A549 (cell line): Measurements from ENCODE around the gene ADAMTS16. TPM values are rescaled to one million over a fixed set of nuclear protein-coding genes. Genes with fewer than 3 reads are reported as not detected.

Experiments used
- ATAC-seq, 2 experiments: fragments of 200-7000 bp in 1 of 2; fragments of >200 bp in 1 of 2; cut with Nextera tagmentation in 1 of 2; cut with Tn5 transposase in 1 of 2; 3 replicates each; pipeline versions ENCODE4 v1.8.0 to v1.9.1; 2018 to 2020; ENCODE audit warnings: mild to moderate bottlenecking in 1 of 2, moderate library complexity in 1 of 2
- CTCF ChIA-PET: fragments of 300-600 bp; sonication (Branson Sonifier 250); formaldehyde crosslinking; extraction: SDS; loops from one replicate; lab custom pipeline; 2021; ENCODE audit warnings: antibody characterized with exemption, inconsistent platforms; lab: Yijun Ruan, JAX
- POLR2A ChIA-PET: fragments of 350-600 bp; formaldehyde crosslinking; extraction: SDS; loops from one replicate; lab custom pipeline; 2021; ENCODE audit warnings: antibody characterized with exemption, inconsistent platforms; lab: Yijun Ruan, JAX
- DNase-seq, 2 experiments: peaks; one replicate each; pipeline versions ENCODE4 v3.0.0 to v3.0.0-alpha.2; 2011 to 2016; ENCODE audit warnings: low read depth in 1 of 2, low spot score in 1 of 2
- FAIRE-seq: peaks from 2 replicates; lab custom pipeline; 2011; peaks lifted over from hg19 to GRCh38; lab: Jason Lieb, UNC
- H3K27ac ChIP-seq, 2 experiments: fragments of >200 bp; sonication (Bioruptor Twin); formaldehyde crosslinking; 3 replicates each; pipeline ENCODE4 v1.5.1; 2016 to 2017
- H3K4me1 ChIP-seq: fragments of >200 bp; sonication (Bioruptor Twin); formaldehyde crosslinking; 3 replicates; pipeline ENCODE4 v1.6.1; 2016
- H3K4me2 ChIP-seq: fragments of >200 bp; sonication (Bioruptor Twin); formaldehyde crosslinking; 3 replicates; pipeline ENCODE4 v1.6.1; 2016
- H3K4me3 ChIP-seq: fragments of >200 bp; sonication (Bioruptor Twin); formaldehyde crosslinking; 3 replicates; pipeline ENCODE4 v1.5.1; 2016
- H3K9me3 ChIP-seq: fragments of >200 bp; sonication (Bioruptor Twin); formaldehyde crosslinking; 3 replicates; pipeline ENCODE4 v1.6.1; 2016
- CBX8 ChIP-seq: fragments of 200-600 bp; sonication (generic); IDR thresholded peaks from 2 replicates; pipeline ENCODE4 v1.6.1; 2016
- CHD2 ChIP-seq: fragments of 150-350 bp; IDR thresholded peaks from 2 replicates; pipeline ENCODE4 v1.6.1; 2014; ENCODE audit warnings: low read length; ENCODE audit not compliant: partially characterized antibody
- CHD4 ChIP-seq: fragments of 200-600 bp; sonication (generic); IDR thresholded peaks from 2 replicates; pipeline ENCODE4 v1.6.1; 2016; ENCODE audit warnings: antibody characterized with exemption, mild to moderate bottlenecking, borderline replicate concordance
- EP300 ChIP-seq, 2 experiments: fragments of >200 bp; sonication (Bioruptor Twin); formaldehyde crosslinking; IDR thresholded peaks; 2 replicates in 1 of 2; 3 replicates in 1 of 2; pipeline ENCODE4 v1.6.1; 2016 to 2017
- ESRRA ChIP-seq: fragments of 150-350 bp; IDR thresholded peaks from 2 replicates; pipeline ENCODE4 v1.6.1; 2014; ENCODE audit warnings: mild to moderate bottlenecking, low read length, borderline replicate concordance
- FOSB ChIP-seq: fragments of 250-450 bp; sonication (Bioruptor Pico); IDR thresholded peaks from 2 replicates; pipeline ENCODE4 v1.5.0; 2020; ENCODE audit warnings: mild to moderate bottlenecking, moderate library complexity
- GATA3 ChIP-seq: IDR thresholded peaks from 2 replicates; pipeline ENCODE4 v1.6.1; 2012; ENCODE audit warnings: borderline replicate concordance
- HOXB5 ChIP-seq: fragments of 250-450 bp; sonication (Bioruptor Pico); IDR thresholded peaks from 2 replicates; pipeline ENCODE4 v1.5.0; 2020; ENCODE audit warnings: mild to moderate bottlenecking, moderate library complexity
- JUNB ChIP-seq: fragments of >200 bp; sonication (Bioruptor Twin); formaldehyde crosslinking; IDR thresholded peaks from 2 replicates; pipeline ENCODE4 v1.6.1; 2016
- KDM5A ChIP-seq: fragments of 200-600 bp; sonication (generic); IDR thresholded peaks from 2 replicates; pipeline ENCODE4 v1.6.1; 2016; ENCODE audit warnings: antibody characterized with exemption, mild to moderate bottlenecking
- MYC ChIP-seq: IDR thresholded peaks from 2 replicates; pipeline ENCODE4 v1.6.1; 2012; ENCODE audit warnings: mild to moderate bottlenecking, inconsistent platforms, low read length, improper control_type of control experiment, borderline replicate concordance
- NFE2L2 ChIP-seq: fragments of 150-350 bp; conservative IDR thresholded peaks from 2 replicates; pipeline ENCODE4 v1.6.1; 2014; ENCODE audit warnings: low read length
- NR3C1 ChIP-seq: fragments of >200 bp; sonication (Bioruptor Twin); formaldehyde crosslinking; IDR thresholded peaks from 3 replicates; pipeline ENCODE4 v1.6.1; 2017
- PHF8 ChIP-seq: fragments of 200-600 bp; sonication (generic); IDR thresholded peaks from 2 replicates; pipeline ENCODE4 v1.6.1; 2016; ENCODE audit warnings: low read depth, mild to moderate bottlenecking, antibody characterized with exemption, moderate library complexity, borderline replicate concordance
- POLR2AphosphoS2 ChIP-seq: conservative IDR thresholded peaks from 2 replicates; pipeline ENCODE4 v1.6.1; 2012; ENCODE audit warnings: low read length, improper control_type of control experiment, inconsistent platforms
- RFX5 ChIP-seq: fragments of 450-650 bp; IDR thresholded peaks from 2 replicates; pipeline ENCODE4 v1.7.1; 2014; ENCODE audit warnings: antibody characterized with exemption, mild to moderate bottlenecking, moderate library complexity
- RNF2 ChIP-seq: fragments of 200-600 bp; sonication (generic); IDR thresholded peaks from 2 replicates; pipeline ENCODE4 v1.6.1; 2016; ENCODE audit warnings: low read depth, mild to moderate bottlenecking, antibody characterized with exemption, moderate library complexity, borderline replicate concordance
- SREBF2 ChIP-seq: fragments of 450-650 bp; IDR thresholded peaks from 2 replicates; pipeline ENCODE4 v1.6.1; 2014; ENCODE audit warnings: mild to moderate bottlenecking, moderate library complexity
- TFCP2L1 ChIP-seq: fragments of 250-450 bp; sonication (Bioruptor Pico); IDR thresholded peaks from 2 replicates; pipeline ENCODE4 v1.5.0; 2021; ENCODE audit warnings: mild to moderate bottlenecking
- ZC3H11A ChIP-seq: fragments of 450-650 bp; IDR thresholded peaks from 2 replicates; pipeline ENCODE4 v1.6.1; 2014; ENCODE audit warnings: antibody characterized with exemption, mild to moderate bottlenecking
- WGBS: methylation state at CpG from one replicate; pipeline ENCODE4 v1.1.6; 2017; ENCODE audit errors: missing lambda C conversion rate; 5-methylcytosine and 5-hydroxymethylcytosine counted together
- polyA plus RNA-seq, 4 experiments: library from polyadenylated mRNA; depleted of rRNA in 3 of 4; stranded (reverse); fragments of >200 nt; fragmentation: RNase III in 1 of 4; extraction: RNeasy Plus Mini Kit Qiagen cat#74134 plus additional on column Dnase treatment in 1 of 4; gene quantifications; 2 replicates in 3 of 4; 3 replicates in 1 of 4; pipeline ENCODE4 v1.2.3, GENCODE V29; 2011 to 2017
- TF ChIP-seq, protein P1 (sequence below): fragments of >200 bp; sonication (Bioruptor Twin); formaldehyde crosslinking; IDR thresholded peaks from 3 replicates; pipeline ENCODE4 v1.6.1; 2016
- TF ChIP-seq, protein P2 (sequence below): fragments of 450-650 bp; IDR thresholded peaks from 2 replicates; pipeline ENCODE4 v1.6.1; 2014; ENCODE audit warnings: antibody characterized with exemption
- TF ChIP-seq, protein P3 (sequence below): fragments of 250-450 bp; sonication (Bioruptor Pico); IDR thresholded peaks from 2 replicates; pipeline ENCODE4 v1.5.0; 2020; ENCODE audit warnings: low read depth, mild to moderate bottlenecking, moderate library complexity
- TF ChIP-seq, protein P4 (sequence below): IDR thresholded peaks from 2 replicates; pipeline ENCODE4 v1.6.1; 2012; ENCODE audit warnings: low read depth, borderline replicate concordance
- TF ChIP-seq, protein P5 (sequence below): fragments of 250-450 bp; sonication (Bioruptor Pico); IDR thresholded peaks from 2 replicates; pipeline ENCODE4 v1.5.0; 2021; ENCODE audit warnings: mild to moderate bottlenecking, moderate library complexity, borderline replicate concordance
- TF ChIP-seq, protein P6 (sequence below): IDR thresholded peaks from 2 replicates; pipeline ENCODE4 v1.6.1; 2012

ADAMTS16 gene
- polyA plus RNA-seq, 2 of the 4 experiments (the other 2 are of a cell fraction) = 0.71 to 1.0 TPM

DNA sequence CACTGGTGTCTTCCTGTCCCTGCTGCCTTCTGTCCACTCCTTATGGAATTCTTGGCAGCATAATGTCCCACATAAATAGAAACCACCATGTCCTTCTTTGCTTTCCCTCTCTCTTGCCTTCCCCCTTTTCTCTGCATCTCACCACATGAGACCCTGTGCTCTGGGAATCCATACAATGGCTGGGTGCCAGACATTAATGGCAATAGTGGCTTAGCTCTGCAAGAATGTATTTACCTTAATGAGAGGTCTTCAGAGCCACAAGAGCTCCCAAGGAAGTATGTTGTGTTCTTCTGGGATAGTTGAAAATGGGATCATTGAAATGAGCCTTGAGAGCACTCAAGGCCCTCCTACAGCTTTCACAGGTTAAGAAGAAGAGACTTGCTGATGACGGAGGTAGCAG lies 58.7 kb downstream of the ADAMTS16 start:
- no peak for DNase-seq
- no peak overlapping the region for H3K4me3 ChIP-seq
- no peak for FAIRE-seq
- WGBS = no CpG with 5 or more reads among the region's 1 CpG
- no peak for ATAC-seq
- POLR2A ChIA-PET = no interaction called here
- TF ChIP-seq NR3C1 (no peak), HOXB5 (no peak), MYC (no peak), CHD4 (no peak), JUNB (no peak), GATA3 (no peak), CHD2 (no peak), KDM5A (no peak), ESRRA (no peak), EP300 (IDR thresholded peaks at IDR 0.05) (no peak), ZC3H11A (no peak)
- TF ChIP-seq, protein P1, sequence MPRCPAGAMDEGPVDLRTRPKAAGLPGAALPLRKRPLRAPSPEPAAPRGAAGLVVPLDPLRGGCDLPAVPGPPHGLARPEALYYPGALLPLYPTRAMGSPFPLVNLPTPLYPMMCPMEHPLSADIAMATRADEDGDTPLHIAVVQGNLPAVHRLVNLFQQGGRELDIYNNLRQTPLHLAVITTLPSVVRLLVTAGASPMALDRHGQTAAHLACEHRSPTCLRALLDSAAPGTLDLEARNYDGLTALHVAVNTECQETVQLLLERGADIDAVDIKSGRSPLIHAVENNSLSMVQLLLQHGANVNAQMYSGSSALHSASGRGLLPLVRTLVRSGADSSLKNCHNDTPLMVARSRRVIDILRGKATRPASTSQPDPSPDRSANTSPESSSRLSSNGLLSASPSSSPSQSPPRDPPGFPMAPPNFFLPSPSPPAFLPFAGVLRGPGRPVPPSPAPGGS = no peak
- TF ChIP-seq, protein P2, sequence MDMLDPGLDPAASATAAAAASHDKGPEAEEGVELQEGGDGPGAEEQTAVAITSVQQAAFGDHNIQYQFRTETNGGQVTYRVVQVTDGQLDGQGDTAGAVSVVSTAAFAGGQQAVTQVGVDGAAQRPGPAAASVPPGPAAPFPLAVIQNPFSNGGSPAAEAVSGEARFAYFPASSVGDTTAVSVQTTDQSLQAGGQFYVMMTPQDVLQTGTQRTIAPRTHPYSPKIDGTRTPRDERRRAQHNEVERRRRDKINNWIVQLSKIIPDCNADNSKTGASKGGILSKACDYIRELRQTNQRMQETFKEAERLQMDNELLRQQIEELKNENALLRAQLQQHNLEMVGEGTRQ = no peak
- TF ChIP-seq, protein P3, sequence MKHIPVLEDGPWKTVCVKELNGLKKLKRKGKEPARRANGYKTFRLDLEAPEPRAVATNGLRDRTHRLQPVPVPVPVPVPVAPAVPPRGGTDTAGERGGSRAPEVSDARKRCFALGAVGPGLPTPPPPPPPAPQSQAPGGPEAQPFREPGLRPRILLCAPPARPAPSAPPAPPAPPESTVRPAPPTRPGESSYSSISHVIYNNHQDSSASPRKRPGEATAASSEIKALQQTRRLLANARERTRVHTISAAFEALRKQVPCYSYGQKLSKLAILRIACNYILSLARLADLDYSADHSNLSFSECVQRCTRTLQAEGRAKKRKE (CRISPR knock-in tag) = no peak
- TF ChIP-seq, all 56 proteins: peak for 0
- CTCF ChIA-PET = interaction anchor here (1.2 to 1.8 kb wide), 3 partner anchors 9 to 142 kb away, joined by 3 to 5 read pairs (median 4); no protein-coding TSS in a partner anchor
- no peak overlapping the region for H3K4me2 ChIP-seq
- no peaks in the 10 kb centered on the region for H3K9me3 ChIP-seq
- no peak overlapping the region for H3K27ac ChIP-seq
- H3K4me1 ChIP-seq = no peaks in the 10 kb centered on the region

DNA sequence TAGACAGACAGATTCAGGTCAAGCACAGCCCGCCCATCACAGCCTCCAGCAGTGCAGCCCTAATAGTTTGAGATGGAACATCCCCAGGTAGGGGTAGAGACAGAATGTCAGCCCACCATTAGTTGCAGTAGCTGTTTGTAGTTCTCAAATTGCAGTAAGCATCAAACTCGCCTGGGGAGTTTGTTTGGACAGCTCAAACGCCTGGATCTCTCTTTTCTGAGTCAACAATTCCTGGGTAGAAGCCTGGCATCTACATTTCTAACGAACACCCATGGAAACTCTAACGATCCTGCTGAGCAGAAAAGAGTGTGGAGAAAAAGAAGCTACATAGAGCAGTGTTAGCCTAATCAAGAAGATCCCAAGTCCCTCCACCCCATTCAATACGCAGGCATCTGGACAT lies 59.4 kb downstream of the ADAMTS16 start:
- ChIA-PET CTCF (interaction anchor here (0.9 to 1.8 kb wide), 3 partner anchors 10 to 141 kb away, joined by 3 to 5 read pairs (median 4); no protein-coding TSS in a partner anchor), POLR2A (no interaction called here)
- 28% methylated on average over 6 of the region's 6 CpGs for WGBS
- no peak for DNase-seq
- no peak for FAIRE-seq
- Histone ChIP-seq H3K4me2 (no peak overlapping the region), H3K4me3 (no peak overlapping the region), H3K4me1 (no peaks in the 10 kb centered on the region), H3K27ac (no peak overlapping the region), H3K9me3 (no peaks in the 10 kb centered on the region)
- ATAC-seq = no peak
- no peak for TF ChIP-seq JUNB
- TF ChIP-seq SREBF2 = no peak

DNA sequence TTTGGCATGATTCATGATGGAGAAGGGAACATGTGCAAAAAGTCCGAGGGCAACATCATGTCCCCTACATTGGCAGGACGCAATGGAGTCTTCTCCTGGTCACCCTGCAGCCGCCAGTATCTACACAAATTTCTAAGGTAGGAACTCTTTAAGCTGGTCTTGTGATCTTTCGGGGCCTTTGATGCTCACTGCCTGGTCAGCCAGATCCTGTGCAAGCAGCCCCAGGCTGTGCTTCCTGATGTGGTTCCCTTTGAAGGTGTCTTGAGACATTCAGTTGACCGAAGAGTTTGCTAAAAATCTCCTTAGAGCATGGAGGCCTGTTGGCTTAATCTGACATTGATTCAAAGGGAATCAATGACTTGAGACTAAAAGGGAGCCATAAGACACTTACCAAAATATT lies 60.0 kb downstream of the ADAMTS16 start:
- CTCF ChIA-PET = interaction anchor here (0.9 to 1.8 kb wide), 2 partner anchors 24 to 140 kb away, joined by 4 to 5 read pairs; no protein-coding TSS in a partner anchor

DNA sequence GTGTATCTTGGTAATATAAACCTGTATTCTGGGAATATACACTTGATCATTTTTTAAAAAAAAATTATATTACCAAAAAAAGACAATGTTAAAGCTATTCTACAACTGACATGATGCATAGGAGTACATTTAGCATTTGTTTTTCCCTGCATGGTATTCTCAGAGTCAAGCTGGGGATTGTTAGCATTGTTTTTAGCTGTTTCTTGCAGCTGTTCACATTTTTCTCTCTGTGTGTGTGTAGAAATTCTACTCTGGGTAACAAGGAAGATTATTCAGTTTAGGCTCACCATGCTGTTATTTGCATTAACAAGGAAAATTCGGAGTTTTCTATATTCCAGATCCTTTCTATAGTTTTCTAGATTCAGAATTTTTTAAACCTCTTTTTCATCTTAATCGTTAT lies 62.2 kb downstream of the ADAMTS16 start:
- CTCF ChIA-PET = interaction anchor here (0.7 kb wide), 1 partner anchor 17 kb away, joined by 7 read pairs; no protein-coding TSS in a partner anchor
- ATAC-seq = no peak
- H3K4me2 ChIP-seq = no peak overlapping the region
- no peak overlapping the region for H3K27ac ChIP-seq
- DNase-seq = no peak
- whole genome bisulfite sequencing = 19% methylated on average over 2 of the region's 2 CpGs
- no peak overlapping the region for H3K4me3 ChIP-seq
- no peaks in the 10 kb centered on the region for H3K9me3 ChIP-seq
- POLR2A ChIA-PET = no interaction called here
- no peaks in the 10 kb centered on the region for H3K4me1 ChIP-seq
- FAIRE-seq = no peak
- no peak for TF ChIP-seq FOSB
- TF ChIP-seq, protein P4, sequence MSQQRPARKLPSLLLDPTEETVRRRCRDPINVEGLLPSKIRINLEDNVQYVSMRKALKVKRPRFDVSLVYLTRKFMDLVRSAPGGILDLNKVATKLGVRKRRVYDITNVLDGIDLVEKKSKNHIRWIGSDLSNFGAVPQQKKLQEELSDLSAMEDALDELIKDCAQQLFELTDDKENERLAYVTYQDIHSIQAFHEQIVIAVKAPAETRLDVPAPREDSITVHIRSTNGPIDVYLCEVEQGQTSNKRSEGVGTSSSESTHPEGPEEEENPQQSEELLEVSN = no peak
- TF ChIP-seq, protein P5, sequence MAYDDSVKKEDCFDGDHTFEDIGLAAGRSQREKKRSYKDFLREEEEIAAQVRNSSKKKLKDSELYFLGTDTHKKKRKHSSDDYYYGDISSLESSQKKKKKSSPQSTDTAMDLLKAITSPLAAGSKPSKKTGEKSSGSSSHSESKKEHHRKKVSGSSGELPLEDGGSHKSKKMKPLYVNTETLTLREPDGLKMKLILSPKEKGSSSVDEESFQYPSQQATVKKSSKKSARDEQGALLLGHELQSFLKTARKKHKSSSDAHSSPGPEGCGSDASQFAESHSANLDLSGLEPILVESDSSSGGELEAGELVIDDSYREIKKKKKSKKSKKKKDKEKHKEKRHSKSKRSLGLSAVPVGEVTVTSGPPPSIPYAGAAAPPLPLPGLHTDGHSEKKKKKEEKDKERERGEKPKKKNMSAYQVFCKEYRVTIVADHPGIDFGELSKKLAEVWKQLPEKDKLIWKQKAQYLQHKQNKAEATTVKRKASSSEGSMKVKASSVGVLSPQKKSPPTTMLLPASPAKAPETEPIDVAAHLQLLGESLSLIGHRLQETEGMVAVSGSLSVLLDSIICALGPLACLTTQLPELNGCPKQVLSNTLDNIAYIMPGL (CRISPR knock-in tag) = no peak
- no peak for TF ChIP-seq ESRRA
- TF ChIP-seq POLR2AphosphoS2 = no peak
- no peak for TF ChIP-seq RFX5
- TF ChIP-seq, protein P6, sequence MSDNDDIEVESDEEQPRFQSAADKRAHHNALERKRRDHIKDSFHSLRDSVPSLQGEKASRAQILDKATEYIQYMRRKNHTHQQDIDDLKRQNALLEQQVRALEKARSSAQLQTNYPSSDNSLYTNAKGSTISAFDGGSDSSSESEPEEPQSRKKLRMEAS = no peak
- no peak for TF ChIP-seq TFCP2L1 (CRISPR knock-in tag)
- no peak for TF ChIP-seq CBX8
- TF ChIP-seq KDM5A = no peak
- TF ChIP-seq, protein P3 (CRISPR knock-in tag) = no peak
- no peak for TF ChIP-seq NFE2L2

More for the DNA sequence above, 60.0 kb downstream of the ADAMTS16 start:
- ATAC-seq = no peak
- no peak for FAIRE-seq
- 53% methylated on average over 5 of the region's 5 CpGs for WGBS
- no peaks in the 10 kb centered on the region for H3K9me3 ChIP-seq
- DNase-seq = no peak
- no peak overlapping the region for H3K4me3 ChIP-seq
- no peak overlapping the region for H3K4me2 ChIP-seq
- TF ChIP-seq ESRRA = no peak
- TF ChIP-seq RFX5 = no peak
- no peak for TF ChIP-seq RNF2
- no peak for TF ChIP-seq TFCP2L1 (CRISPR knock-in tag)
- TF ChIP-seq PHF8 = no peak
- H3K27ac ChIP-seq = no peak overlapping the region
- POLR2A ChIA-PET = no interaction called here
- no peaks in the 10 kb centered on the region for H3K4me1 ChIP-seq
